Activated CD8-positive, alpha-beta memory T cell treated with anti-CD3 and anti-CD28 coated beads, Interleukin-2, amount 10 ng/mL, durations not matched to agents 7 days and 5 days (primary cell): ENCODE results near the gene FKBP3. TPM values are rescaled to one million over a fixed set of nuclear protein-coding genes. Genes with fewer than 3 reads are reported as not detected.
A peak's percentile ranks its signal among the peaks of the same experiment; 100 is the strongest.
"Not testable (repeated sequence)": the region's sequence is repeated elsewhere in the genome, so short reads cannot be mapped to it uniquely, and the experiment has no call there.

Experiments used
- ATAC-seq: fragments of 150-1000 bp; cut with Tn5 transposase; one replicate; pipeline ENCODE4 v1.10.0; 2021; ENCODE audit warnings: moderate library complexity
- CTCF ChIA-PET: fragments of 350-600 bp; sonication (Branson Sonifier 250); formaldehyde crosslinking; loops from one replicate; lab custom pipeline; 2021; ENCODE audit warnings: antibody characterized with exemption; lab: Charles Lee
- DNase-seq: peaks from one replicate; pipeline ENCODE4 v3.0.0-alpha.2; 2020
- H3K27ac Mint-ChIP-seq: one replicate; pipeline ENCODE4 v1.8.0; 2021; ENCODE audit warnings: mild to moderate bottlenecking, mixed read lengths
- H3K27me3 Mint-ChIP-seq: one replicate; pipeline ENCODE4 v1.8.0; 2021; ENCODE audit warnings: mixed read lengths
- H3K36me3 Mint-ChIP-seq: one replicate; pipeline ENCODE4 v1.8.0; 2021; ENCODE audit warnings: mild to moderate bottlenecking, mixed read lengths
- H3K4me1 Mint-ChIP-seq: one replicate; pipeline ENCODE4 v1.8.0; 2021; ENCODE audit warnings: mixed read lengths
- H3K4me3 Mint-ChIP-seq: one replicate; pipeline ENCODE4 v1.8.0; 2021; ENCODE audit warnings: mild to moderate bottlenecking, moderate library complexity, mixed read lengths
- H3K9me3 Mint-ChIP-seq: one replicate; pipeline ENCODE4 v1.8.0; 2022; ENCODE audit warnings: low read depth, mixed read lengths
- total RNA-seq, 2 experiments: library from RNA; stranded (reverse); gene quantifications; one replicate each; pipeline ENCODE4 v1.2.3, GENCODE V29; 2021

FKBP3 gene
- total RNA-seq, 2 experiments from 2014 or later = 65.2 to 72.6 TPM

GRCh38 chr14:45096218-45096617 is 38.1 kb downstream of the FKBP3 start:
- Mint-ChIP-seq H3K27ac (no peak overlapping the region), H3K36me3 (peaks cover 67% of the 10 kb centered on the region), H3K27me3 (no peaks in the 10 kb centered on the region), H3K9me3 (no peaks in the 10 kb centered on the region), H3K4me3 (no peak overlapping the region), H3K4me1 (peaks cover 16% of the 10 kb centered on the region)
- DNase-seq (no peak), ATAC-seq (no peak)
- CTCF ChIA-PET = interaction anchor here (0.9 to 1.1 kb wide), 2 partner anchors 8 to 9 kb away, joined by 3 to 4 read pairs; no protein-coding TSS in a partner anchor

DNA sequence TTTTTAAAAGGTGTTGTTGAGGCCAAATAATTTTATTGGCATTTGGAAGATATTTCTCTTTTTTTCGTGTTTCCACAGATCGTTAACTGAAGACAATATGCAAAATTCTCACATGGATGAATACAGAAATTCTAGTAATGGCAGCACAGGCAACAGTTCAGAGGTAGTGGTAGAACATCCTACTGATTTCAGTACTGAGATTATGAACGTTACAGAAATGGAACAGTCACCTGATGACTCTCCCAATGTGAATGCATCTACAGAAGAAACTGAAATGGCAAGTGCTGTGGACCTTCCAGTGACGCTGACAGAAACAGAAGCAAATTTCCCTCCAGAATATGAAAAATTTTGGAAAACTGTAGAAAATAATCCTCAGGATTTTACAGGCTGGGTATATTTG is 39.1 kb downstream of the FKBP3 start:
- CTCF ChIA-PET = no interaction called here
- peaks cover 62% of the 10 kb centered on the region for H3K36me3 Mint-ChIP-seq
- no peak overlapping the region for H3K4me3 Mint-ChIP-seq

DNA sequence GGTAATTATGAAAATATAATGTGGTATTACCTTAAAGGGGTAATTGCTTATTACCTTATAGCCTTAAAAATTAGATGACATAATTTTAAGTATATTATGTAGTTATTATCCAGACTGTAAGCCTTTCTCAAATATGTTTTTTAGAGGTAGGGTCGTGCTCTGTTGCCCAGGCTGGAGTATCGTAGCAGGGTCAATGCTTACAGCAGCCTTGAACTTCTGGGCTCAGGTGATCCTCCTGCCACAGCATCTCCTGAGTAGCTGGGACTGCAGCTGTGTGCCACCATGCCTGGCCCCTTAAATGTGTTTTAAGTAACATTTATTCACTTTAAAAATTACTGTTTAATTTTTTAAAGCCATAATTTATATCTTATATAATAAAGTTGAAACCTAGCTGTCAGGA is 40.0 kb downstream of the FKBP3 start:
- ATAC-seq = no peak
- CTCF ChIA-PET = no interaction called here
- no peaks in the 10 kb centered on the region for H3K9me3 Mint-ChIP-seq
- DNase-seq = no peak
- H3K4me3 Mint-ChIP-seq = no peak overlapping the region
- H3K36me3 Mint-ChIP-seq = peaks cover 56% of the 10 kb centered on the region
- no peaks in the 10 kb centered on the region for H3K27me3 Mint-ChIP-seq
- peaks cover 34% of the 10 kb centered on the region for H3K4me1 Mint-ChIP-seq
- H3K27ac Mint-ChIP-seq = no peak overlapping the region

More for the DNA sequence above, 39.1 kb downstream of the FKBP3 start:
- no peaks in the 10 kb centered on the region for H3K27me3 Mint-ChIP-seq
- no peaks in the 10 kb centered on the region for H3K9me3 Mint-ChIP-seq
- ATAC-seq = no peak
- H3K27ac Mint-ChIP-seq = no peak overlapping the region
- no peak for DNase-seq
- H3K4me1 Mint-ChIP-seq = peaks cover 26% of the 10 kb centered on the region

DNA sequence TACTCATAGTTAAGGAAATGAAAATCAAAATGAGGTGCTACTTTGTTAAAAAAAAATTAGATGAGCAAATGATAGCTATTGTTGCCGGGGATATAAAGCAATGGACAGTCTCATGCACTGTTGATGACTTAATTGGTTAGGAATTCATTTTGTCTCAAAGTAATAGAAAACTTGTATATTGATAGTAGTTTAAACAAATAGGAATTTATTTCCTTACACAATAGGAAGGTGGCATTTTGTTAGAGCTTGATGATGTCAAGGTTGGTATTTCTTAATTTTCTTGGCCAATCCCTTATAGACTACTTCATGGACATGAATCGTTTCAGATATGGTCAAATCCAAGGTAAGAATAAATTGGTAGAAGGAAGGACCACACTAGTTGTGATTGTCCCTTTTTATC is 42.6 kb downstream of the FKBP3 start:
- H3K27ac Mint-ChIP-seq = no peak overlapping the region
- no peak overlapping the region for H3K4me3 Mint-ChIP-seq
- H3K27me3 Mint-ChIP-seq = no peaks in the 10 kb centered on the region
- peaks cover 38% of the 10 kb centered on the region for H3K36me3 Mint-ChIP-seq
- DNase-seq (no peak), ATAC-seq (no peak)
- CTCF ChIA-PET = no interaction called here
- H3K4me1 Mint-ChIP-seq = peaks cover 55% of the 10 kb centered on the region
- H3K9me3 Mint-ChIP-seq = no peaks in the 10 kb centered on the region

GRCh38 chr14:45089813-45090212 is 44.5 kb downstream of the FKBP3 start:
- no peaks in the 10 kb centered on the region for H3K9me3 Mint-ChIP-seq
- peaks cover 27% of the 10 kb centered on the region for H3K36me3 Mint-ChIP-seq
- ATAC-seq (peak; percentile 87), DNase-seq (no peak)
- peaks cover 69% of the 10 kb centered on the region for H3K4me1 Mint-ChIP-seq
- H3K27me3 Mint-ChIP-seq = no peaks in the 10 kb centered on the region
- H3K4me3 Mint-ChIP-seq = no peak overlapping the region
- CTCF ChIA-PET = interaction anchor here (0.6 to 0.9 kb wide), 2 partner anchors 176 to 179 kb away, joined by 3 read pairs; no protein-coding TSS in a partner anchor
- H3K27ac Mint-ChIP-seq = peak overlapping the region; percentile 22

DNA sequence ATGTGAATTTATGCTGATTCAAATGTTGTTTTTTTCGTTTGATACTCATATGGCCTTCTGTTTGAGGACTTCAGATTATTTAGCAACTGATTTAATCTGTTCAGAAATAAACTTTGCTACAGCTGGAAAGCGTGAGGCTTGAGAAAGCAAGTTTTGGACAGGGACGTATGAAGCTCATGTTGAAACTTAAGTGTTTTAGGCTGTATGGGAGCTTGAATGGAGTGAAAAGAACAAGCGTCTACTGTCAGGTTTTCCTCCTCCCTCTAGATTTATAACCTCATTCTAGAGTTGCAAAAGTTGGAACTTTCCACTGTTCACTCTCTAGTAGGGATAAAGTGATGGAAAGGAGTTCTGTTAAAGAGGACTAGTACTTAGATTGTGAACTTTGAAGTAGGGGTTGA is 49.3 kb downstream of the FKBP3 start:
- H3K27me3 Mint-ChIP-seq = no peaks in the 10 kb centered on the region
- DNase-seq (no peak), ATAC-seq (no peak)
- H3K4me1 Mint-ChIP-seq = peaks cover 53% of the 10 kb centered on the region
- CTCF ChIA-PET = no interaction called here
- H3K4me3 Mint-ChIP-seq = peak overlapping the region; percentile 96
- H3K9me3 Mint-ChIP-seq = no peaks in the 10 kb centered on the region
- H3K36me3 Mint-ChIP-seq = peaks cover 5% of the 10 kb centered on the region
- peak overlapping the region; percentile 93 for H3K27ac Mint-ChIP-seq

DNA sequence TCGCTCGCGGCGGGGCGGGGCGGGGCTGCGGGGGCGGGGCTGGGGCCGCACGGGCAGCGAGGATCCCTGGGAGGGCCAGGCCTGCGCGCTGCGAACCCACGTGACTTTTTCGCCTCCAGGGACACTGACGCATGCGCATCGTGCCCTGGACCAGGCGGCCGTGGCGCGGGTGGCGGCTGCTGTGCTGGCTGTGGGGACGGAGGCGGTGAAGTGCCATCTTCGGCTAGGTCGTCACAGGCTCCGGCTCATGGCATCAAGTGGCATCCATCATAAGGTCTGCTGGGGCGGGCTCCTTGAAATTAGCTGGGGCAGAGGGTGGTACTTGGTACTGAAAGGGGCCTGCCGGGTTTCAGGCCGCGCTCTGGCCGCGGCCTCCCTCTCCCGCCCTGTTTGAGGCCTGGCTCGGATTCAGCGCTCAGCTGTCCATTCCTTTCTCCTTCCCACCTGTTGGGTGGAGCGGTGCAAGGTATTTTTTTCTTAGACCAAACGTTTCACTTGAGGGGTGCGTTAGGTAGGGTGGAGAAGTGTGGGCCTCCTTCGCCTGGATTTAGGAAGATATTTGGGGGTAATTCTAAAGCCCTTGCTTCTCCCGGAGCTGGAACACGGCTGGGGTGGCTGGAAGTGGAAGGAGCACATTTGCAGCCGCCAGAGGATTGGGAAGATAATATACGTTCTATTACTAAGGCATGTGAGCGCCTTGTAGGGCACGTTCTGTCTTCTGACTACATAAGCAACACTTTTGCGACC is 50.1 kb downstream of the FKBP3 start, which contains the start of gene PRPF39:
PRPF39 (plus strand) TSS at position 141 of the 747 bp plus-strand sequence. CDS start 11,124 bp downstream, outside the sequence.
- Mint-ChIP-seq H3K9me3 (no peaks in the 10 kb centered on the region), H3K36me3 (peaks cover 5% of the 10 kb centered on the region), H3K4me1 (peaks cover 45% of the 10 kb centered on the region), H3K27ac (peak within 1 kb of the TSS; percentile 93), H3K27me3 (no peaks in the 10 kb centered on the region), H3K4me3 (peak within 1 kb of the TSS; percentile 96)
- peak; percentile 96 for DNase-seq
- CTCF ChIA-PET = interaction anchor here (0.9 kb wide), 1 partner anchor 10 kb away, joined by 3 read pairs; no protein-coding TSS in a partner anchor
- ATAC-seq = peak; percentile 97

DNA sequence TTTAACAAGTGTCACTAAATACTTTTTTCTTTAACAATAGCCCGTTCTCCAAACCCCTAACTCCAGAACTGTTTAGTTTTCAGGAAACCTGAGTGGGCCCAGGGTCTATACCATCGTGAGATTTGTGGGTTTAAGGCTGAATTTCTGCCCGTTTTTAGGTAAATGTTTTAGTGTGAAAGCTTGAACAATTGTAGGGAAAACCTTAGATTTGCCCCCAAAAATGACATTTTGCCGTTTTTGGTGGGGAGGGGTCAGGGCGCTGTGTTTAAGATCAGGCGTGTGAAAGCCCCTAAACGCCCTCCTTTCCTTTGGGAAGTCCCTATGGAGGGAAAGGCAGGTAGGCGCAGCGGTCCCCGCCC is 50.7 kb downstream of the FKBP3 start:
- H3K27ac Mint-ChIP-seq = peak overlapping the region; percentile 52
- H3K27me3 Mint-ChIP-seq = no peaks in the 10 kb centered on the region
- peaks cover 41% of the 10 kb centered on the region for H3K4me1 Mint-ChIP-seq
- peaks cover 5% of the 10 kb centered on the region for H3K36me3 Mint-ChIP-seq
- CTCF ChIA-PET = interaction anchor here (0.9 kb wide), 1 partner anchor 10 kb away, joined by 3 read pairs; no protein-coding TSS in a partner anchor
- DNase-seq (no peak), ATAC-seq (no peak)
- peak overlapping the region; percentile 96 for H3K4me3 Mint-ChIP-seq
- H3K9me3 Mint-ChIP-seq = no peaks in the 10 kb centered on the region

DNA sequence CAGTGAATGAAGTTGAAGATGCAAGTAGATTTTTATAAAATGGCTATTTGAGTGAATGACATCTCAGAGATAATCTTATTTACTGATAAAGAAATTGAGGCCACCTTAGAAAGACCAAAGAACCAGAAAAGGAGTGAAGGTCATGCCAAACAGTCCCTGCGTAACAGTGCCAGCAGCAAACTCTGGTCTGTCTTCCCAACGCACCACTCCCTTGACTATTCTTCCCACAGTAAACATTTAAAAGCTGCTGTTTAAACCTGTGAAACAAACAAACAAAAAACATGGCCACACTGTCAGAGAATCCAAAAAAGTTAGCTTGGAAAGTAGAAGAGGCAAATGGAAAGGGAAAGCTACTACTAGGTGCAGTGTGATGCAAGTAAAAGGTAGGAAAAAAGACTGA is 51.9 kb downstream of the FKBP3 start:
- peaks cover 32% of the 10 kb centered on the region for H3K4me1 Mint-ChIP-seq
- no peak for DNase-seq
- H3K36me3 Mint-ChIP-seq = peaks cover 5% of the 10 kb centered on the region
- no peak overlapping the region for H3K27ac Mint-ChIP-seq
- H3K4me3 Mint-ChIP-seq = no peak overlapping the region
- H3K9me3 Mint-ChIP-seq = no peaks in the 10 kb centered on the region
- CTCF ChIA-PET = no interaction called here
- H3K27me3 Mint-ChIP-seq = no peaks in the 10 kb centered on the region
- no peak for ATAC-seq

GRCh38 chr14:45081096-45081495 is 53.2 kb downstream of the FKBP3 start:
- not testable (repeated sequence) for ATAC-seq, H3K36me3 Mint-ChIP-seq, H3K27me3 Mint-ChIP-seq, H3K27ac Mint-ChIP-seq, H3K4me3 Mint-ChIP-seq, H3K9me3 Mint-ChIP-seq, DNase-seq
- peaks cover 20% of the 10 kb centered on the region for H3K4me1 Mint-ChIP-seq
- CTCF ChIA-PET = interaction anchor here (1.2 kb wide), 1 partner anchor 15 kb away, joined by 3 read pairs; no protein-coding TSS in a partner anchor

- peaks cover 15% of the 10 kb centered on the region for H3K4me1 Mint-ChIP-seq
- H3K9me3 Mint-ChIP-seq, ATAC-seq, H3K27me3 Mint-ChIP-seq, H3K4me3 Mint-ChIP-seq, DNase-seq, H3K36me3 Mint-ChIP-seq, H3K27ac Mint-ChIP-seq, CTCF ChIA-PET: not testable (repeated sequence)
These were observed 53.8 kb downstream of the FKBP3 start for GRCh38 chr14:45080416-45080968.

- Mint-ChIP-seq H3K36me3 (no peaks in the 10 kb centered on the region), H3K9me3 (no peaks in the 10 kb centered on the region), H3K4me3 (no peak overlapping the region), H3K27ac (no peak overlapping the region), H3K27me3 (no peaks in the 10 kb centered on the region), H3K4me1 (peaks cover 4% of the 10 kb centered on the region)
- CTCF ChIA-PET = no interaction called here
- DNase-seq (no peak), ATAC-seq (no peak)
These were observed 56.0 kb downstream of the FKBP3 start for GRCh38 chr14:45078323-45078722.

DNA sequence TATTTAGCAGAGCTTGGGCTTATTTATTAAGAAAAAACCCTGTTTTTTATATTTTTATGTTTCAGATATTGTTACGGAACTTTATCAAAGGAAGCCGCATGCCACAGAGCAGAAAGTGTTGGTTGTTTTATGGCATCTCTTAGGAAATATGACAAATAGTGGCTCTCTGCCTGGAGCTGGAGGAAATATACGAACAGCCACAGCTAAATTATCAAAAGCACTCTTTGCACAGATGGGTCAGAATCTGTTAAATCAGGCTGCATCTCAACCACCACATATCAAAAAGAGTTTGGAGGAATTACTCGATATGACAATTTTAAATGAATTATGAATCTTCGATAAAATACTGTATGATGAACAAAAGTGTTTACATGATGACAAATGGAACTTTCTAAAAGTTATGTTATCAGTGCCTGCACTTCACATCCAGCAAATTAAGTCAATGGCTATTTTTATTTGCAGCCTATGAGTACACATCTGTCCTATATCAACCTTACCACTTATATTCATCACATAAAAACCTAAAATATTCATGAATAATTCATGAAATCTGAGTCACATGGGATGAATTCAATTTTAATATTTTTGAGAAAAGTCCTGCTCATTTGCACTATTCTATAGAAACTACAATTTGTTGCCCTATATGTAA is 60.9 kb downstream of the FKBP3 start:
- no peak for ATAC-seq
- CTCF ChIA-PET = interaction anchor here (1.0 kb wide), 1 partner anchor 11 kb away, joined by 3 read pairs; the partner anchor contains the start of gene PRPF39
- Mint-ChIP-seq H3K36me3 (peaks cover 4% of the 10 kb centered on the region), H3K27ac (no peak overlapping the region), H3K4me3 (no peak overlapping the region), H3K9me3 (no peaks in the 10 kb centered on the region), H3K4me1 (peaks cover 1% of the 10 kb centered on the region), H3K27me3 (no peaks in the 10 kb centered on the region)
- DNase-seq = no peak
